ENCODE measurements around the gene PKDCC. TPM values are rescaled to one million over a fixed set of nuclear protein-coding genes. Genes with fewer than 3 reads are reported as not detected.

The PKDCC gene
- total RNA-seq, 5 donors from 2014 or later (not counting 1 experiment from before 2014, with no cell fraction given) = 0.29 to 1.3 (median 0.83) TPM; not detected in 1

- no peaks in the 10 kb centered on the region for H3K4me1 Mint-ChIP-seq
- H3K9me3 ChIP-seq = no peaks in the 10 kb centered on the region
- no peak overlapping the region for H3K27ac ChIP-seq (ENCODE audit: low read length)
- no peak for DNase-seq
- no peak for ATAC-seq (replicated peaks in 1 of 4)
- H3K27ac Mint-ChIP-seq = no peak overlapping the region
- peaks cover 13 to 15% of the 10 kb centered on the region in 2 donors for H3K27me3 Mint-ChIP-seq
- no peaks in the 10 kb centered on the region for H3K36me3 ChIP-seq (ENCODE audit: control insufficient read depth in 2 of 2, extremely low read depth in 1 of 2, insufficient read depth in 1 of 2, low read length in 1 of 2)
- H3K4me3 Mint-ChIP-seq = no peak overlapping the region
- ChIA-PET CTCF (interaction anchor here in 1 of 2 donors (1.1 kb wide), 1 partner anchor 188 kb away, joined by 3 read pairs; no protein-coding TSS in a partner anchor), POLR2A (interaction anchor here (0.6 to 0.7 kb wide), 2 partner anchors 13 to 156 kb away, joined by 3 read pairs; no protein-coding TSS in a partner anchor)
- no peaks in the 10 kb centered on the region for H3K4me1 ChIP-seq (ENCODE audit: control insufficient read depth in 1 of 2, extremely low read depth in 1 of 2, insufficient read depth in 2 of 2, low read length in 2 of 2)
- no peaks in the 10 kb centered on the region for H3K9me3 Mint-ChIP-seq
- H3K4me3 ChIP-seq (ENCODE audit: control insufficient read depth in 1 of 2, extremely low read depth in 1 of 2, low read length in 1 of 2) = no peak overlapping the region
- WGBS (ENCODE audit: insufficient coverage) = 67% methylated on average over 1 of the region's 4 CpGs
- peaks cover 0 to 64% of the 10 kb centered on the region in 2 experiments for H3K27me3 ChIP-seq (replicated peaks in 1 of 2; ENCODE audit: control insufficient read depth in 2 of 2, extremely low read depth in 1 of 2, insufficient read depth in 2 of 2, low read length in 1 of 2)
- H3K36me3 Mint-ChIP-seq = no peaks in the 10 kb centered on the region
Observed at GRCh38 chr2:42055573-42056514, 8.0 kb downstream of the PKDCC start.

GRCh38 chr2:42057159-42057901 is 9.5 kb downstream of the PKDCC start:
- Mint-ChIP-seq H3K36me3 (no peaks in the 10 kb centered on the region), H3K4me3 (no peak overlapping the region), H3K9me3 (no peaks in the 10 kb centered on the region), H3K27ac (no peak overlapping the region), H3K4me1 (no peaks in the 10 kb centered on the region), H3K27me3 (peaks cover 9 to 11% of the 10 kb centered on the region in 2 donors)
- Histone ChIP-seq H3K9me3 (no peaks in the 10 kb centered on the region), H3K27me3 (replicated peaks in 1 of 2; ENCODE audit: control insufficient read depth in 2 of 2, extremely low read depth in 1 of 2, insufficient read depth in 2 of 2, low read length in 1 of 2) (peaks cover 0 to 53% of the 10 kb centered on the region in 2 experiments), H3K4me3 (ENCODE audit: control insufficient read depth in 1 of 2, extremely low read depth in 1 of 2, low read length in 1 of 2) (no peak overlapping the region), H3K27ac (ENCODE audit: low read length) (no peak overlapping the region), H3K36me3 (ENCODE audit: control insufficient read depth in 2 of 2, extremely low read depth in 1 of 2, insufficient read depth in 1 of 2, low read length in 1 of 2) (no peaks in the 10 kb centered on the region), H3K4me1 (ENCODE audit: control insufficient read depth in 1 of 2, extremely low read depth in 1 of 2, insufficient read depth in 2 of 2, low read length in 2 of 2) (no peaks in the 10 kb centered on the region)
- WGBS (ENCODE audit: insufficient coverage) = 68% methylated on average over 3 of the region's 8 CpGs
- ChIA-PET POLR2A (no interaction called here), CTCF (interaction anchor here in 1 of 2 donors (1.1 kb wide), 1 partner anchor 189 kb away, joined by 3 read pairs; no protein-coding TSS in a partner anchor)
- no peak for DNase-seq
- no peak for ATAC-seq (replicated peaks in 1 of 4)

GRCh38 chr2:42057902-42058450 is 10.2 kb downstream of the PKDCC start:
- 78% methylated on average over 6 of the region's 10 CpGs for WGBS (ENCODE audit: insufficient coverage)
- Mint-ChIP-seq H3K9me3 (no peaks in the 10 kb centered on the region), H3K4me3 (no peak overlapping the region), H3K4me1 (no peaks in the 10 kb centered on the region), H3K27ac (no peak overlapping the region), H3K36me3 (no peaks in the 10 kb centered on the region), H3K27me3 (peaks cover 9 to 11% of the 10 kb centered on the region in 2 donors)
- ATAC-seq (replicated peaks in 1 of 4) (no peak), DNase-seq (no peak)
- Histone ChIP-seq H3K4me1 (ENCODE audit: control insufficient read depth in 1 of 2, extremely low read depth in 1 of 2, insufficient read depth in 2 of 2, low read length in 2 of 2) (no peaks in the 10 kb centered on the region), H3K4me3 (ENCODE audit: control insufficient read depth in 1 of 2, extremely low read depth in 1 of 2, low read length in 1 of 2) (no peak overlapping the region), H3K36me3 (ENCODE audit: control insufficient read depth in 2 of 2, extremely low read depth in 1 of 2, insufficient read depth in 1 of 2, low read length in 1 of 2) (no peaks in the 10 kb centered on the region), H3K27me3 (replicated peaks in 1 of 2; ENCODE audit: control insufficient read depth in 2 of 2, extremely low read depth in 1 of 2, insufficient read depth in 2 of 2, low read length in 1 of 2) (peaks cover 0 to 50% of the 10 kb centered on the region in 2 experiments), H3K9me3 (no peaks in the 10 kb centered on the region), H3K27ac (ENCODE audit: low read length) (no peak overlapping the region)
- ChIA-PET POLR2A (no interaction called here), CTCF (no interaction called here)

- Histone ChIP-seq H3K36me3 (ENCODE audit: control insufficient read depth in 2 of 2, extremely low read depth in 1 of 2, insufficient read depth in 1 of 2, low read length in 1 of 2) (no peaks in the 10 kb centered on the region), H3K27me3 (replicated peaks in 1 of 2; ENCODE audit: control insufficient read depth in 2 of 2, extremely low read depth in 1 of 2, insufficient read depth in 2 of 2, low read length in 1 of 2) (peaks cover 0 to 39% of the 10 kb centered on the region in 2 experiments), H3K9me3 (no peaks in the 10 kb centered on the region), H3K4me3 (ENCODE audit: control insufficient read depth in 1 of 2, extremely low read depth in 1 of 2, low read length in 1 of 2) (no peak overlapping the region), H3K27ac (ENCODE audit: low read length) (no peak overlapping the region), H3K4me1 (ENCODE audit: control insufficient read depth in 1 of 2, extremely low read depth in 1 of 2, insufficient read depth in 2 of 2, low read length in 2 of 2) (no peaks in the 10 kb centered on the region)
- ATAC-seq (replicated peaks in 1 of 4) (no peak), DNase-seq (no peak)
- H3K36me3 Mint-ChIP-seq = no peaks in the 10 kb centered on the region
- ChIA-PET POLR2A (no interaction called here), CTCF (no interaction called here)
- 91% methylated on average over 4 of the region's 13 CpGs for WGBS (ENCODE audit: insufficient coverage)
- no peaks in the 10 kb centered on the region for H3K4me1 Mint-ChIP-seq
- H3K4me3 Mint-ChIP-seq = no peak overlapping the region
- H3K27ac Mint-ChIP-seq = no peak overlapping the region
- peaks cover 6 to 10% of the 10 kb centered on the region in 2 donors for H3K27me3 Mint-ChIP-seq
- no peaks in the 10 kb centered on the region for H3K9me3 Mint-ChIP-seq
Observed at GRCh38 chr2:42059261-42059898, 11.6 kb downstream of the PKDCC start.

GRCh38 chr2:42060028-42060427 is 12.2 kb downstream of the PKDCC start:
- H3K9me3 ChIP-seq = no peaks in the 10 kb centered on the region
- DNase-seq = no peak
- H3K27ac Mint-ChIP-seq = no peak overlapping the region
- H3K9me3 Mint-ChIP-seq = no peaks in the 10 kb centered on the region
- ATAC-seq (replicated peaks in 1 of 4) = no peak
- no peak overlapping the region for H3K4me3 Mint-ChIP-seq
- H3K4me3 ChIP-seq (ENCODE audit: control insufficient read depth in 1 of 2, extremely low read depth in 1 of 2, low read length in 1 of 2) = no peak overlapping the region
- H3K4me1 Mint-ChIP-seq = no peaks in the 10 kb centered on the region
- no peak overlapping the region for H3K27ac ChIP-seq (ENCODE audit: low read length)
- WGBS (ENCODE audit: insufficient coverage) = 70% methylated on average over 2 of the region's 8 CpGs
- no peaks in the 10 kb centered on the region for H3K4me1 ChIP-seq (ENCODE audit: control insufficient read depth in 1 of 2, extremely low read depth in 1 of 2, insufficient read depth in 2 of 2, low read length in 2 of 2)
- H3K36me3 ChIP-seq (ENCODE audit: control insufficient read depth in 2 of 2, extremely low read depth in 1 of 2, insufficient read depth in 1 of 2, low read length in 1 of 2) = no peaks in the 10 kb centered on the region
- H3K36me3 Mint-ChIP-seq = no peaks in the 10 kb centered on the region
- POLR2A ChIA-PET = no interaction called here
- H3K27me3 Mint-ChIP-seq = peaks cover 6 to 10% of the 10 kb centered on the region in 2 donors
- CTCF ChIA-PET = no interaction called here
- H3K27me3 ChIP-seq (replicated peaks in 1 of 2; ENCODE audit: control insufficient read depth in 2 of 2, extremely low read depth in 1 of 2, insufficient read depth in 2 of 2, low read length in 1 of 2) = peaks cover 0 to 33% of the 10 kb centered on the region in 2 experiments

Measured in T-cell (primary cell).